ENCODE measurements around the gene ZNF574.

Gene ZNF574

GRCh38 chr19:42105368-42105767 is 29.4 kb downstream of the ZNF574 start:
- no peak for DNase-seq

DNA sequence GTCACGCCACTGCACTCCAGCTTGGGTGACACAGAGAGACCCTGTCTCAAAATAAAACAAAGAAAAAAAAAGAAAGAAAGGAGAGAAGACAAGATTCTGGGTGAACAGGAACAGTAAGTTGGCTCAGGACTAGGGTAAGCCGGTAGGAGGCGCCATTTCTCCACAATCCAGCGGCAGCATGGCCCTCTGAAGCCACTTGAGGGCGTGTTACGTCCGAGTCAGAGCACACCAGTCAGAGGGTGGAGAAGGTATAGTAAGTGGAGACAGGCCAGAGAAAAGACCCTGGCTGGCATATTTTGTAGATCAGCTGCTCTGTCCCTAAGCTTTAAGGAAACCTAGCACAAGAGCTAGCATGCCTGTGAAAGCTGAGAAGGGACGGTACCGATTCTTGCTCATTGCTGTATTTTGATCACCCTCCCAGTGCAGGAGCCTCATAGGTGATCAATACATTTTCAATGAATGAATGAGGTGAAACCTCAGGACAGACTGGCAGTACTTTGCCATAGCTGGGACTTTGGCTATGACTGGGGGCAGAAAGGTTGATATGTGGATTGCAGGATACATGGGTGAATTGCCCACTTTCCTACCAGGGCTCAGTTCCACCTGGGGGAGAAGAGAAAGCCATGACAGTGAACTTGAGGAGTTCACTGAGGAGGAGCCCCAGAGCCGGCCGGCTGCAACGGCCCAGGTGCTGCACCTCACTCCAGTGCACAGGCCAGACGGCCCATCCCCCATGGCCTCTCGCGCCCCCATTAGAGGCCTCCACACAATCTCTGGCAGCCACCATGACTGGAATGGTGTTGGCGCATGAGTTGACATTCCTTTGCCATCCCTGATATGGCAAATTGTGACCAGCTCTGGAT is 32.8 kb downstream of the ZNF574 start:
- DNase-seq: peak in 1 of 2 experiments; percentile 2

DNA sequence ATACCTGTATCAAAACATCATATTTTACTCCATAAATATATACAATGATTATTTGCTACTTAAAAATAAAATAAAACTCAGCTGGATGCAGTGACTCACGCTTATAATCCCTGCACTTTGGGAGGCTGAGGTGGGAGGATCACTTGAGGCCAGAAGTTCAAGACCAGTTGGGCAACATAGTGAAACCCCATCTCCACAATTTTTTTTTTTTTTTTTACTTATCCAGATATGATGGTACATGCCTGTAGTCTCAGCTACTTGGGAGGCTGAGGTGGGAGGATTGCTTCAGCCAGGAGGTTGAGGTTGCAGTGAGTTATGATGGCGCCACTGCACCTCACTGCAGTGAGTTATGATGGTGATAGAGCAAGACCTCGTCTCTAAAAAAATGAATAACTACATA is 33.9 kb downstream of the ZNF574 start:
- DNase-seq: no peak

- no peak for DNase-seq
Measured at GRCh38 chr19:42110658-42111057, 34.7 kb downstream of the ZNF574 start.

- DNase-seq: no peak
Measured at GRCh38 chr19:42111384-42111783, 35.4 kb downstream of the ZNF574 start.

DNA sequence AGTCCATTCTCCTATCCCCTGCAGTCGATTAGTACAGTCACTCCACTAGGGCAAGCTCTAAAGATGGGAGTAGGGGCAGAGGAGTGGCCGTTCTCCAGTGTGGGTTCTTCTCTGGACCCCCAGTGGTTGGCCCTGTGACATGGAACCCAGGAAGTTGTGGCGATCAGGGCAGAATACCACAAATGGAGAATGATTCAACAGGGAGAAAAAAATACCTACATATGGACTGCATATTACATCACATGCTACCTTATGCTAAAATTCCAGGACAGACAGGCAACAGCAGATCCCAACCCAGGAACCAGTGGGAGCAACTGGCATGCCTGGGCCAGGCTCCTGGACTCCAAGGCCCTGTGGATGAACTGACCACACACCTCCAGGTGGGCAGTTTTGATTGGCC is 35.8 kb downstream of the ZNF574 start:
- DNase-seq: no peak

DNA sequence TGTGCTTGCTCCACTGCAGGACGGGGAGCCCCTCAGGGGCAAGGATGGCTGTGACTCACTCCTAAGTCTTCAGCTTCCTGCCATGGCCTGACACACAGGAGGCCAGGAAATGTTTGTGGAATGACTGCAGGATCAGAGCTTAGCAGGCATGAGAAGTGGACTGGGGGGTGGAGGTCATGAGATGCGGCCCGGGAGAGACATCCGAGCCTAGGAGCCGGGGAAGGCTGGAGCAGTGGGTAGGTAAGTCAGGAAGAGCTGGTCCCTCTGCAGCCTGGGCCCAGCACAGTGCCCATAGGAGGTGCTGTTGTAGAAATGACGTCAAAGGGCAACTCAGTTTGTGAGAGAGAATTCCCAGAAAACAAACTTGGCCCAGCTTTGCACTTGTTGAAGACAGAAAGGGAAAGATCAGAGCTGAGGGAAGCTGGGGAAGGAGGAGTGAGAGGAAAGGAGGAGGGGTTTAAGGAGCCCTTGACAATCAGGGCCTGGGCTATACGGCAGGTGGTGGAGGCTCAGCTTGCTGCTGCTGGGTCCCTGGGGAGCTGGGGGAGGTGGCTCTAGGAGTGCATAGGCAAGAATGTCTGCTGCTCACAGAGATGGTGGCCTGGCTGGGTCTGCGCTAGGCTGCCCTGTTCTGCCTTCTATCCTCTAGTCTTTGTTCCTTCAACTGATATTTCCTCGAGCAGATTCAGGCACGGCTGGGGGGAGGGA is 37.8 kb downstream of the ZNF574 start:
- DNase-seq: no peak

- no peak for DNase-seq
Measured at GRCh38 chr19:42114412-42114811, 38.4 kb downstream of the ZNF574 start.

GRCh38 chr19:42115219-42115618 is 39.3 kb downstream of the ZNF574 start:
- no peak for DNase-seq

GRCh38 chr19:42115705-42116104 is 39.7 kb downstream of the ZNF574 start:
- DNase-seq: no peak

DNA sequence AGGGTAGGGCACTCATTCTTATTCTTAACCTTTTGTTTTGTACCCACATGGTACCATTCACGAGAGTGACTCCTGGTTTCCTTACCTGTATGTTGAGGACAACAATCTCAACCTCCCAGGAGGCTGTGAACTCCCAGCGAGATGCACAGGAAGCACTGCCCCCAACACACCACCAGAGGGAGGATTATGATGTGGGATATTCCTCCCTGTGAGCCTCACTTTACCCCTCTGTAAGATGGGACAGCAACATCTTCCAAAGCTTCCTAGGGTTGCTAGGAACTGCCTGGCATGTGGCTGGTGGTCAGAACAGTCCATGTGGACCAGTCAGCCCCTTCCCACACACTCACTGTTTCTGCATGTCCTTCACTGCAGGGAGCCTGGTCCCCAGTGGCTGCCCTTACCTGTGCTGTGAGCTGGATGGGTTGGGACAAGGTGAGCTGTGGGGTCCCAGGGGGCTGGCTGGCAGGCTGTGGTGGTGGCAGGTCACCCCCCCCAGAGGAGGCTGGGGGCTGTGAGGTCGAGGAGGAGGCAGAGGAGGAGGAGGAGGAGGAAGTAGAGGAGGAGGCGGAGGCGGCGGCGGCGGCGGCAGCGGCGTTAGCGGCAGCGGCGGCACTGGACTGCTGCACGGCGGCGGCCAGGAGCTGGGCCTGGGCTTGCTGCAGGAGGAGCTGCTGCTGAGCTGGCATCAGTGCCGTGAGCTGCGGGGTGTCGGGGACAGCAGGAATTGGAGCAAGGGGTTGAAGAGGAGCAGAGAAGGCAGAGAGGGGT is 40.5 kb downstream of the ZNF574 start:
- DNase-seq: no peak

DNA sequence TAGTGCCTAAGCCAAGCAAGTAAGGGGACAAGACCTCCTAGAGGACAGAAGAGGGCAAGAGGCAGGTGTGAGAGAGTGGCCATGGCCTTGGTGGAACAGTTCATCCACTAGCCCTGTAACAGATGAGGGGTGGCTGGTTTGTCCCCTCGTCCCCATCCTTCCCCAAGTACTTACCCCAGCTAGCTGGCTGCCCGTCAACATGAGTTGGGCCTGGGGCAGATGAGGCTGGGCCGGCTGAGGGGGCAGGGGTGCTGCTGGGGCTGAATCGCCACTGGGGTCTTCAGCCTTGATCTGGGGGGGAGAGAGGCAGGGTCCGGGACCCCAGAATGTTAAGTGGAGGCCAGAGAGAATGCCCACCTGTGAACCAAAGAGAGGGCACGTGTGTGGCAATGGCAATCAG is 41.1 kb downstream of the ZNF574 start:
- no peak for DNase-seq

GRCh38 chr19:42120276-42120980 is 44.5 kb downstream of the ZNF574 start:
- no peak for DNase-seq

DNA sequence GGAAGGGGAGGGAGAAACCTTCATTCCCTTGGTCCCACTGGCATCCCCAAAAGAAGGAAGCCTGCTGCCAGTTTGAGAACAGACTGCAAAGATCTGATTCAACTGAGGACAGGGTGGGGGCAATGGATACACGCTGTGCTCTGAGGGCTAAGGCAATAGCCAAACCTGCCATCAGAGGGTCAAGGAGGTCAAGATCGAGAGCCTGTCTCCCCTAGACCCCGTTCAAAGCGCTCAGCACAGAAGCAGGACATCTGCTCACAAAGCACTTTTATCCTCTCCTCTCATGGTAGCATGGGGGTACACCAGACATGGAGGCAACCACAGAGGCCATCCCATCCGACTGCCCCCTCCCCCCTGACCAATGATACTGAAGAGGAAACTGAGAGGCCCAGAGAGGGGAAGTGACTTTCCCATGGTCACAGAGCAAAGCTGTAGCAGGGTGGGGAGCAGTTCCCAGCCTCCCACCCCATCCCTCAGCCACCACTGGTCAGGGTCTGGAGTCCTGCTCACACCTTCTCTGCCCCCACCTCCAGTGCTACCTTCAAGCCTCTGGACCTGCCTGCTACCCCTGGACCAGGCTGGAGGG is 45.2 kb downstream of the ZNF574 start:
- DNase-seq: no peak

DNA sequence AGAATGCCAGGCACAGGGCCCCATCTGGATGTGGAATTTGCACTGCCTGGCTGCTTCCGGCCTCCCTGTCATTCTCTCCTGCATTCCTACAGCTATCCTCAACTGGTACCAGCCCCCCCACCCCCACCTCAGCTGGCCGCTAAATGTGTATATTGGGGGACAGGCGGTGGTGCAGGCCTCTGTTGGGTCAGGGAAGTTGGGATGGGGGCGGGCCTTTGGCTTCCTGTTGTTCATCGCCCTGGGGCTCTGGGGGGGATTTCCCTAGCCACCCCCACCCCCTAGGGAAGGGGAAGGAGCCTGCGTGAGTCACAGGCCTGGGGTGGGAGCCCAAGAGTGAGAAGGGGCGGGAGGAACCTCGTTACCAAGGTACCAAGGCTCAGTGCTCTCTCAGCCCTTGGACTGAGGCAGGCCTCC is 45.7 kb downstream of the ZNF574 start:
- no peak for DNase-seq

GRCh38 chr19:42122691-42123607 is 47.0 kb downstream of the ZNF574 start:
- DNase-seq: no peak

DNA sequence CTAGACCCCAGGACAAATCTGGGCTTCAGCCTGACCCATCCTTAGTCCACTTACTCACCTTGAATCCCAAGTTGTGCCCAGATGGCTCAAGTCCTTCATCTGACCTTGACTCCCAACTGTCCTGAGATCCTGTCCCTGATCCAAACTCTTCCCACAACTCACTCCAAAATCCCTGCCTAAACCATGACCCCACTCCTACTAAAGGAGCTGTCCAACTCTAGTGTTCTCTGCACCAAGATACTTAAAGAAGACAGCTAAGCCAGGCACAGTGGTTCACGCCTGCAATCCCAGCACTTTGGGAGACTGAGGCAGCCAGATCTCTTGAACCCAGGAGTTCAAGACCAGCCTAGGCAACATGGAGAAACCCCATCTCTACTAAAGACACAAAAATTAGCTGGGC is 47.8 kb downstream of the ZNF574 start:
- DNase-seq: no peak

GRCh38 chr19:42124386-42124901 is 48.5 kb downstream of the ZNF574 start:
- DNase-seq: no peak

DNA sequence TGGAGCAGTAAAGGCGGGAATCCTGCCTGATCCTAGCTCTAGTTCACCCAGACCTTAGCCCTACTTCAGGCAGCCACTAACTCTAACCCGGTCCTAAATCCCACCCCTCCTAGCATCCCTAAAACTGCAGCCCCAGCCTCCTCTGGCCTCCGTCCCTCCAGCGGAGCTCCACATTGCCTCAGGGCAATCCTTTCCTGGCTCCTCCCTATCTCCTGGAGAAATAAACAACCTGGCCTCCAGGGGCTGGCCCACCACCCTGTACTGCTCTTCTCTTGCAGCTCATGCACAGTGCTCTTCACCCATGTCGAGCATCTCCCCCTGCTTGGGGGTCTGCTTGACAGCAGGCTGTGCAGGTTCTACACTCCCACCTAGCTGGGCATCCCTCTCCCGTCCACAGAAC is 49.6 kb downstream of the ZNF574 start:
- no peak for DNase-seq

GRCh38 chr19:42126574-42126973 is 50.6 kb downstream of the ZNF574 start:
- DNase-seq: no peak
